GM12891 (cell line): Measurements from ENCODE around the gene PRPF31.

Experiments used
- PAX5 ChIP-seq: IDR thresholded peaks from 2 replicates; pipeline ENCODE4 v1.6.1; 2011; ENCODE audit warnings: low read length, moderate library complexity, mild to moderate bottlenecking; ENCODE audit not compliant: insufficient read depth, severe bottlenecking
- POLR2A ChIP-seq: IDR thresholded peaks from 2 replicates; pipeline ENCODE4 v1.6.1; 2011; ENCODE audit warnings: low read depth, low read length, control low read depth
- POLR2AphosphoS5 ChIP-seq: IDR thresholded peaks from 2 replicates; pipeline ENCODE4 v1.6.1; 2011; ENCODE audit warnings: low read depth, low read length, control low read depth
- SPI1 ChIP-seq: IDR thresholded peaks from 2 replicates; pipeline ENCODE4 v1.6.1; 2011; ENCODE audit warnings: low read depth, low read length, control low read depth
- TAF1 ChIP-seq: IDR thresholded peaks from 2 replicates; pipeline ENCODE4 v1.6.1; 2011; ENCODE audit warnings: low read depth, low read length, control low read depth

DNA sequence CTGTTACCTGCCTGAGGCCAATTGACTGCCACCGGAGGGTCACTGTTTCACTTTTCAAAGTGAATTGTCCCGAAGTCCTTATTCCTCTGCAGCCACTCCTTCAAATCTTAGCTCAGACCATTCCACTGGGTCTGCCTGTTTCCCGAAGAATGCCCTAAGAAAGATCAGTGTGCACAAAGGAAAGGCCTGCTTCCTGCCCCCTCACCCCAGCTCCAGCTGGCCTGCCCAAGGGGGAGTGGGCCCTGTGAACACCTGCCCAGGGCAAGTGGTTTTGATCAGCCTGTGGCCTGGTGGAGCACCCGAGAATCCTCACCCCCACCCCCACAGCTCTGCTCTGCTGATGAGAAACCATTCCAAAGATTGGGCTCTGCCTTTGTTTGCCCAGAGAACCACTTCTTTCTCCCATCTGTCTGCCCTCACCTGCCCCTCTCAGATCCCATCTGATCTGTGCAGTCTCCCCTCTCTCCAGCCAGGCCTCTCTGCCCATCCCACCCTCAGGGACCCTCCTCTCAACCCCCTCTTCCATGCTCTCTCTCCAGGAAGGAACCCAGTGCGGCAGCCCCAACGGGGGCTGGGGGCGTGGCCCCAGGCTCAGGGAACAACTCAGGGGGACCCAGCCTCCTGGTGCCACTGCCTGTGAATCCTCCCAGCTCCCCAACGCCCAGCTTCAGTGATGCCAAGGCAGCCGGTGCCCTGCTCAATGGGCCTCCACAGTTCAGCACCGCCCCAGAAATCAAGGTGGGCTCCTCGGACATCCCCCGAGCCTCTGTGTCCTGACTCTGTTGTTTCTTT, 33.7 kb downstream of the PRPF31 start:
- TF ChIP-seq POLR2AphosphoS5 (no peak), TAF1 (no peak), POLR2A (no peak), PAX5 (no peak), SPI1 (no peak)
